NCI-H146 treated with DMSO at 0.1 percent for 48 hours (cell line): ENCODE measurements around the gene TSPEAR.

Source experiments
- DNase-seq: peaks from one replicate; lab custom pipeline; 2025; ENCODE audit not compliant: unreplicated experiment; lab: John Stamatoyannopoulos, UW

Gene TSPEAR

GRCh38 chr21:44478801-44479167, 232.6 kb downstream of the TSPEAR start:
- no peak for DNase-seq

- no peak for DNase-seq
Measured at GRCh38 chr21:44478124-44478800, 233.1 kb downstream of the TSPEAR start.

- no peak for DNase-seq
Measured at GRCh38 chr21:44477712-44478111, 233.7 kb downstream of the TSPEAR start.

- peak; percentile 61 for DNase-seq
Measured at GRCh38 chr21:44477131-44477530, 234.2 kb downstream of the TSPEAR start.

GRCh38 chr21:44475266-44475845, 236.0 kb downstream of the TSPEAR start:
- DNase-seq: no peak

- DNase-seq: no peak
Measured at GRCh38 chr21:44473915-44474555, 237.3 kb downstream of the TSPEAR start.

- DNase-seq: no peak
Measured at GRCh38 chr21:44471996-44472395, 239.4 kb downstream of the TSPEAR start.

- DNase-seq: no peak
Measured at GRCh38 chr21:44471341-44471740, 240.0 kb downstream of the TSPEAR start.

- DNase-seq: no peak
Measured at GRCh38 chr21:44467859-44468195, 243.5 kb downstream of the TSPEAR start.

GRCh38 chr21:44466996-44467858, 244.1 kb downstream of the TSPEAR start:
- DNase-seq: no peak

- DNase-seq: no peak
Measured at GRCh38 chr21:44466351-44466954, 244.9 kb downstream of the TSPEAR start.

GRCh38 chr21:44464351-44464750, 247.0 kb downstream of the TSPEAR start:
- no peak for DNase-seq

GRCh38 chr21:44463724-44464123, 247.6 kb downstream of the TSPEAR start:
- no peak for DNase-seq

- DNase-seq: no peak
Measured at GRCh38 chr21:44462834-44463200, 248.6 kb downstream of the TSPEAR start.

- no peak for DNase-seq
Measured at GRCh38 chr21:44462086-44462833, 249.1 kb downstream of the TSPEAR start.

- no peak for DNase-seq
Measured at GRCh38 chr21:44461464-44462001, 249.8 kb downstream of the TSPEAR start.

GRCh38 chr21:44461005-44461404, 250.4 kb downstream of the TSPEAR start:
- DNase-seq: no peak

- no peak for DNase-seq
Measured at GRCh38 chr21:44460441-44460755, 251.0 kb downstream of the TSPEAR start.

GRCh38 chr21:44459712-44460440, 251.5 kb downstream of the TSPEAR start:
- DNase-seq: no peak
